GM06990 (cell line): ENCODE data around the gene CLCN6.

Experiments used
- DNase-seq: peaks from one replicate; pipeline ENCODE4 v3.0.0-alpha.2; 2011; ENCODE audit not compliant: insufficient read length; ENCODE audit errors: extremely low read depth
- H3K27me3 ChIP-seq: replicated peaks from 2 replicates; pipeline ENCODE4 v1.6.0; 2011; ENCODE audit warnings: low read length; ENCODE audit not compliant: control insufficient read depth, insufficient read depth
- H3K36me3 ChIP-seq: 2 replicates; pipeline ENCODE4 v1.5.1; 2011; ENCODE audit warnings: low read length; ENCODE audit not compliant: control insufficient read depth, insufficient read depth
- H3K4me3 ChIP-seq: replicated peaks from 2 replicates; pipeline ENCODE4 v1.5.1; 2011; ENCODE audit warnings: low read depth, mild to moderate bottlenecking, control low read depth, low read length
- TF ChIP-seq, protein P1 (sequence below): IDR thresholded peaks from 2 replicates; pipeline ENCODE4 v1.5.1; 2011; ENCODE audit warnings: low read length, control low read depth, mild to moderate bottlenecking, inconsistent platforms; ENCODE audit not compliant: insufficient read depth, poor library complexity, severe bottlenecking

The CLCN6 gene

DNA sequence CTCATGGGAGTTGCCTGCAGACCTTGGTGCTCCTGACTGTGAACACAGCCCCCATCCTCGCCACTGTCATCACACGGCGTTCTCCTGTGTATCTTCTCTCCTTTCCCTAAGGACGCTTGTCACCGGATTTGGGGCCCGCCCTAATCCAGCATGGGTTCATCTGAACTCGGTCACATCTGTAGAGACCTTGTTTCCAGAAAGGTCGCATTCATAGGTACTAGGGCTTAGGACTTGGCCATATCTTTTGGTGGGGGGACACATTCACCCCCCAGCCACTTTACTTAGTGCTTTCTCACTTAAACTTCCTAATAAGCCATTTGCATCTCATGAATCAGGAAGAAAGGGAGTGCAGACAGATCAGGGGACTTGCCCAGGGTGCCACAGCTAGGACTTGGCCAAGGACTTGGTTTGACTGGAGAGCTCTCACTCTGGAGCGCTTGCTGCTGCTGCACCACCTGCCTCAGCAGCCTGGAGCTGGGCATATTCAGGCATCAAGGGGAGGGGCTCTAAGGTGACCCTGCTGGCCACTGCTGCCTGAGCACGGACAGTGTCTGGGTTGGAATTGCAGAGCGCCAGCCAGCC is 31.9 kb downstream of the CLCN6 start:
- TF ChIP-seq, protein P1, sequence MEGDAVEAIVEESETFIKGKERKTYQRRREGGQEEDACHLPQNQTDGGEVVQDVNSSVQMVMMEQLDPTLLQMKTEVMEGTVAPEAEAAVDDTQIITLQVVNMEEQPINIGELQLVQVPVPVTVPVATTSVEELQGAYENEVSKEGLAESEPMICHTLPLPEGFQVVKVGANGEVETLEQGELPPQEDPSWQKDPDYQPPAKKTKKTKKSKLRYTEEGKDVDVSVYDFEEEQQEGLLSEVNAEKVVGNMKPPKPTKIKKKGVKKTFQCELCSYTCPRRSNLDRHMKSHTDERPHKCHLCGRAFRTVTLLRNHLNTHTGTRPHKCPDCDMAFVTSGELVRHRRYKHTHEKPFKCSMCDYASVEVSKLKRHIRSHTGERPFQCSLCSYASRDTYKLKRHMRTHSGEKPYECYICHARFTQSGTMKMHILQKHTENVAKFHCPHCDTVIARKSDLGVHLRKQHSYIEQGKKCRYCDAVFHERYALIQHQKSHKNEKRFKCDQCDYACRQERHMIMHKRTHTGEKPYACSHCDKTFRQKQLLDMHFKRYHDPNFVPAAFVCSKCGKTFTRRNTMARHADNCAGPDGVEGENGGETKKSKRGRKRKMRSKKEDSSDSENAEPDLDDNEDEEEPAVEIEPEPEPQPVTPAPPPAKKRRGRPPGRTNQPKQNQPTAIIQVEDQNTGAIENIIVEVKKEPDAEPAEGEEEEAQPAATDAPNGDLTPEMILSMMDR = no peak
- DNase-seq = no peak
- Histone ChIP-seq H3K27me3 (no peaks in the 10 kb centered on the region), H3K36me3 (peaks cover 56% of the 10 kb centered on the region), H3K4me3 (no peak overlapping the region)

DNA sequence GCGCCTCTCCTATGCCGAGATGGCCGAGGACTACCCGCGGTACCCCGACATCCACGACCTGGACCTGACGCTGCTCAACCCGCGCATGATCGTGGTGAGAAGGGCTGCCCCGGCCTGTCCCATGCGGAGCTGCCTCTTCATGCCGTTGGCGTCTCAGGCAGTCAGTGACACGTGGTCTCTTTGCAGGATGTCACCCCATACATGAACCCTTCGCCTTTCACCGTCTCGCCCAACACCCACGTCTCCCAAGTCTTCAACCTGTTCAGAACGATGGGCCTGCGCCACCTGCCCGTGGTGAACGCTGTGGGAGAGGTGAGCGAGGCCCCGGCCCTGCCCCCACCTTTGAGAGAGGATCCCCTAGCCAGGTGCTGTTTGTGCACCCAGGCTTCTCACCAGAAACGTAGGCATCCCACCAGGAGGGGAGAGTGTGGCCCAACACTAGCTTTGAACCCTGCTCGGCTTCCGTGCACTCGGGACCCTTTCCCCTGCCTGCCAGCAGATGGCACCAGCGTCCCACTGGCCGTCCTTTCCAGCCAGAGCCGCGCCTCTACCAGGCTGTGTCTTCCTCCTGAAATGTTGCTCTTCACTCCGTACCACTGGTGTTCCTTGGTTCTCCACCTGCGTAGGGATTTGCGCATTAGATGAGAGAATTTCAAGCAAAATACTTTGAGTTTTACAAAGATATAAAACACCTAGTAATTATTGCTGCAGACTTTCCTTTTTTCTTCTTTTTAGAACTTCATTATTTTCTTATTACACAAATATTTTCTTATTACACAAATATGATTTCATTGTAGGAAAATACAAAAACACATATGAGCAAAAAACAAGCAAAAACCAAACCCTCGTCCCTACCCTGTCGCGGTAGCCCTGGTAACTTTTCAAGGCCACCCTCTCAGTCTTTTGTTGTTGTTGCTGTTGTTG is 32.6 kb downstream of the CLCN6 start:
- DNase-seq = peak; percentile 37
- TF ChIP-seq, protein P1 = peak; percentile 99
- Histone ChIP-seq H3K27me3 (no peaks in the 10 kb centered on the region), H3K36me3 (peaks cover 53% of the 10 kb centered on the region), H3K4me3 (no peak overlapping the region)

DNA sequence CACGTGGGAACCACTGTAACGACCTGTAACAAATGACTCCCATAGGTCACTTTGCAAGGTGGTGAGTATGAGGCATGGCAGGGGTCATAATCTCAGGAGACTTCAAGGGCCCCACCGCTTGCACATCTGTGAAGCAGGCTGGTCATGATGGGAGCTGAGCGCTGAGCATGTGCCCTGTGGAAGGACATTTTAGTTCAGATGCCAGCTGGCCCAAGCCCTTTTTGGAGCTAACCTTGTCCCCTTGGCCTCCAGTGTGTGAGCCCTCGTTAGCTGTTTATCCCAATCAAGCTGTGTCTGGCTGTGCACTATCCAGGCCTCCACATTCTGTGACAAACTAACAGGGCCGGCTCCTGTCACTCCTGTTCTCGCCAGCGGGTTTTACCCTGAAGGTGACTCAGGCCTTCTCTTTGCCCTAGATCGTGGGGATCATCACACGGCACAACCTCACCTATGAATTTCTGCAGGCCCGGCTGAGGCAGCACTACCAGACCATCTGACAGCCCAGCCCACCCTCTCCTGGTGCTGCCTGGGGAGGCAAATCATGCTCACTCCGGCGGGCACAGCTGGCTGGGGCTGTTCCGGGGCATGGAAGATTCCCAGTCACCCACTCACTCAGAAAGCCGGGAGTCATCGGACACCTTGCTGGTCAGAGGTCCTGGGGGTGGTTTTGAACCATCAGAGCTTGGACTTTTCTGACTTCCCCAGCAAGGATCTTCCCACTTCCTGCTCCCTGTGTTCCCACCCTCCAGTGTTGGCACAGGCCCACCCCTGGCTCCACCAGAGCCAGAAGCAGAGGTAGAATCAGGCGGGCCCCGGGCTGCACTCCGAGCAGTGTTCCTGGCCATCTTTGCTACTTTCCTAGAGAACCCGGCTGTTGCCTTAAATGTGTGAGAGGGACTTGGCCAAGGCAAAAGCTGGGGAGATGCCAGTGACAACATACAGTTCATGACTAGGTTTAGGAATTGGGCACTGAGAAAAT is 34.0 kb downstream of the CLCN6 start:
- no peak for DNase-seq
- no peaks in the 10 kb centered on the region for H3K27me3 ChIP-seq
- peaks cover 50% of the 10 kb centered on the region for H3K36me3 ChIP-seq
- TF ChIP-seq, protein P1 = no peak
- no peak overlapping the region for H3K4me3 ChIP-seq

DNA sequence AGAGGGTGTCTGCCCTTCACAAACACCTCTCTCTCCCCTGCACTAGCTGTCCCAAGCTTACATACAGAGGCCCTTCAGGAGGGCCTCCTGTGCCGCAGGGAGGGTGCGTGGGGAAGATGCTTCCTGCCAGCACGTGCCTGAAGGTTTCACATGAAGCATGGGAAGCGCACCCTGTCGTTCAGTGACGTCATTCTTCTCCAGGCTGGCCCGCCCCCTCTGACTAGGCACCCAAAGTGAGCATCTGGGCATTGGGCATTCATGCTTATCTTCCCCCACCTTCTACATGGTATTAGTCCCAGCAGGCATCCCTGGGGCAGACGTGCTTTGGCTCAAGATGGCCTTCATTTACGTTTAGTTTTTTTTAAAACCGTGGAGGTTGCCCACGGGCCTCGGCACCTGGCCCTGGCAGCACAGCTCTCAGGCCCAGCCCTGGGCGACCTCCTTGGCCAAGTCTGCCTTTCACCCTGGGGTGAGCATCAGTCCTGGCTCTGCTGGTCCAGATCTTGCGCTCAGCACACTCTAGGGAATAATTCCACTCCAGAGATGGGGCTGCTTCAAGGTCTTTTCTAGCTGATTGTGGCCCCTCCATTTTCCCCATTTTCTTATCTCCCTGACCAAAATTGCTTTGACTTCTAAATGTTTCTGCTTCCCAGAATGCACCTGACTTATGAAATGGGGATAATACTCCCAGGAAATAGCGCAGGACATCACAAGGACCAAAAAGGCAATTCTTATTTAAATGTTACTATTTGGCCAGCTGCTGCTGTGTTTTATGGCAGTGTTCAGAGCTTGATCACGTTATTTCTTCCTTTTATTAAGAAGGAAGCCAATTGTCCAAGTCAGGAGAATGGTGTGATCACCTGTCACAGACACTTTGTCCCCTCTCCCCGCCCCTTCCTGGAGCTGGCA is 35.5 kb downstream of the CLCN6 start:
- H3K36me3 ChIP-seq = peaks cover 40% of the 10 kb centered on the region
- no peaks in the 10 kb centered on the region for H3K27me3 ChIP-seq
- TF ChIP-seq, protein P1 = no peak
- H3K4me3 ChIP-seq = no peak overlapping the region
- no peak for DNase-seq
